ENCODE results near the gene FAM222A. TPM values are rescaled to one million over a fixed set of nuclear protein-coding genes. Genes with fewer than 3 reads are reported as not detected.

FAM222A gene
- total RNA-seq, 4 donors from 2014 or later = 0.54 to 3.7 (median 0.92) TPM

DNA sequence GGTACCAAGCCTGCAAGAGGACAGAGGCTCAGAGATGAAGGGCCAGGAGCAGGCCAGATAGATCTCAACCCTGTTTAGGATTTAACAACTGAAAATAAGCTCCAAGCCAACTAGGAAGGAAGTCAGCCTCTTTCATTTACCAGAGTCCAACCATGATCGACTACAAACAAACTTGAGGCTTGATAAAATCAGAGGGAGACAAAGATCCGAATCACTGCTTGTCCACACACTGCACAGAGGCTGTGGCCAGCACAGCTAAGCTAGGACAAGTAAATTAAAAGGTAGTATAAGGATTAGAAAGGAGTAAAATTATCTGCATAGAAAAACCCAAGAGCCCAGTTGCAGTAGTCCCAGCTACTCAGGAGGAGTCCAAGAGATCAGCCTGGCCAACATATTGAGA lies 40.3 kb downstream of the FAM222A start:
- H3K4me1 ChIP-seq = no peaks in the 10 kb centered on the region
- ATAC-seq = no peak
- H3K36me3 ChIP-seq = no peaks in the 10 kb centered on the region
- H3K27me3 ChIP-seq = peaks cover 11% of the 10 kb centered on the region
- peaks cover 0 to 28% (median 0%) of the 10 kb centered on the region in 3 donors for H3K9me3 ChIP-seq
- no peak overlapping the region for H3K4me3 ChIP-seq
- WGBS, 2 donors (ENCODE audit: low coverage in 1 of 2) = 33 to 55% methylated on average over 2 of the region's 2 CpGs
- TF ChIP-seq POLR2AphosphoS5 (IDR thresholded peaks at IDR 0.05) = no peak
- TF ChIP-seq, protein P1, sequence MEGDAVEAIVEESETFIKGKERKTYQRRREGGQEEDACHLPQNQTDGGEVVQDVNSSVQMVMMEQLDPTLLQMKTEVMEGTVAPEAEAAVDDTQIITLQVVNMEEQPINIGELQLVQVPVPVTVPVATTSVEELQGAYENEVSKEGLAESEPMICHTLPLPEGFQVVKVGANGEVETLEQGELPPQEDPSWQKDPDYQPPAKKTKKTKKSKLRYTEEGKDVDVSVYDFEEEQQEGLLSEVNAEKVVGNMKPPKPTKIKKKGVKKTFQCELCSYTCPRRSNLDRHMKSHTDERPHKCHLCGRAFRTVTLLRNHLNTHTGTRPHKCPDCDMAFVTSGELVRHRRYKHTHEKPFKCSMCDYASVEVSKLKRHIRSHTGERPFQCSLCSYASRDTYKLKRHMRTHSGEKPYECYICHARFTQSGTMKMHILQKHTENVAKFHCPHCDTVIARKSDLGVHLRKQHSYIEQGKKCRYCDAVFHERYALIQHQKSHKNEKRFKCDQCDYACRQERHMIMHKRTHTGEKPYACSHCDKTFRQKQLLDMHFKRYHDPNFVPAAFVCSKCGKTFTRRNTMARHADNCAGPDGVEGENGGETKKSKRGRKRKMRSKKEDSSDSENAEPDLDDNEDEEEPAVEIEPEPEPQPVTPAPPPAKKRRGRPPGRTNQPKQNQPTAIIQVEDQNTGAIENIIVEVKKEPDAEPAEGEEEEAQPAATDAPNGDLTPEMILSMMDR (IDR thresholded peaks at IDR 0.05) = no peak
- TF ChIP-seq EP300 (IDR thresholded peaks at IDR 0.05) = no peak
- no peak for TF ChIP-seq POLR2A (IDR thresholded peaks at IDR 0.05)
- no peak overlapping the region for H3K27ac ChIP-seq

DNA sequence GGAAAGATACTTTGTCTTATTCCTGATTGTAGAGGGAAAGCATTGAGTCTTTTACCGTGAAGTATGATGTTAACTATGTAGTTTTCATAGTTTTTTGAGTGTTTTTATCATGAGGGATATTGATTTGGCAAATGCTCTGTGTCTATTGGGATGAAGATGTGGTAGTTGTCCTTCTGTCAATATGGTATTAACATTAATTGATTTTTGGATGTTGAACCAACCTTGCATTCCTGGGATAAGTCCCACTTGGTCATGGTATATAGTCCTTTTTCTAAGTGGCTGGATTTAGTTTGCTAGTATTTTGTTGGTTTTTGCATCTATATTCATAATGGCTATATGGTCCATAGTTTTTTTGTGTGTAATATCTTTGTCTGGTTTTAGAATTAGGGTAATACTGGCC lies 42.8 kb downstream of the FAM222A start:
- 100% methylated on average over 1 of the region's 1 CpG; no CpG with 5 or more reads in 1 of the 2 donors for WGBS, 2 donors (ENCODE audit: low coverage in 1 of 2)
- Histone ChIP-seq H3K27ac (no peak overlapping the region), H3K36me3 (no peaks in the 10 kb centered on the region), H3K4me3 (no peak overlapping the region), H3K4me1 (no peaks in the 10 kb centered on the region), H3K9me3 (peaks cover 0 to 20% (median 0%) of the 10 kb centered on the region in 3 donors), H3K27me3 (peaks cover 18% of the 10 kb centered on the region)
- ATAC-seq = no peak
- TF ChIP-seq, protein P1 (IDR thresholded peaks at IDR 0.05) = no peak
- TF ChIP-seq EP300 (IDR thresholded peaks at IDR 0.05) = no peak
- TF ChIP-seq POLR2AphosphoS5 (IDR thresholded peaks at IDR 0.05) = no peak
- no peak for TF ChIP-seq POLR2A (IDR thresholded peaks at IDR 0.05)

DNA sequence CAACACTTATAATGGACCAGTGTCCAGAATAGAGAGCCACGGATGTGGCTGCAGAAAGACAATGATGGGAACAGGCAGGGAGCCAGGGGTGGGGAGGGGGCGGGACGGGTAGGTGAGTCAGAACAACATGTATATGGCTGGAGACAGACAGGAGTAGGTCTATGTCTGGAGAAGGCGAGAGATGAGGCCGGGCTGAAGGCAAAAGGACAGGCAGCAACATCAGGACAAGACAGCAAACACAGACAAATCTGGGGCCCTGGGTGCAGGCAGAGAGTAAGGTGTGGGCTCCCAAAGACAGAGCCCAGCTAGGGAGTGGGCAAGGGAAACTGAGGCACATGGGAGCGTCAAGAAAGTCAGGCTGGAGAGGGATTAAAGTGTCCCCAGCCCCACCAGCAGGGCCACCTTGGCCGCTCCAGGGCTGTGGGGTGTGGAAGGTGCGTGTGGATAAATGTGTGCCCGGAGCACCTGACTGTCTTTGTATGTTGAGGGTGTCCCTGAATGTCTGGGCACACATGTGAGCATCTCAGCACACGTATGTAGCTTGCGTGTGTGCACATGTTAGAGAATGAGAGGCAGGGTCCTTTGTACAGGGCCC lies 44.1 kb downstream of the FAM222A start:
- H3K27ac ChIP-seq = no peak overlapping the region
- H3K27me3 ChIP-seq = peaks cover 18% of the 10 kb centered on the region
- no peak for TF ChIP-seq POLR2A (IDR thresholded peaks at IDR 0.05)
- TF ChIP-seq EP300 (IDR thresholded peaks at IDR 0.05) = no peak
- TF ChIP-seq, protein P1 (IDR thresholded peaks at IDR 0.05) = no peak
- no peak for TF ChIP-seq POLR2AphosphoS5 (IDR thresholded peaks at IDR 0.05)
- no peak overlapping the region for H3K4me3 ChIP-seq
- H3K4me1 ChIP-seq = no peaks in the 10 kb centered on the region
- 78 to 94% methylated on average over 5 to 9 of the region's 11 CpGs for WGBS, 2 donors (ENCODE audit: low coverage in 1 of 2)
- peaks cover 0 to 13% (median 0%) of the 10 kb centered on the region in 3 donors for H3K9me3 ChIP-seq
- no peak for ATAC-seq
- no peaks in the 10 kb centered on the region for H3K36me3 ChIP-seq

DNA sequence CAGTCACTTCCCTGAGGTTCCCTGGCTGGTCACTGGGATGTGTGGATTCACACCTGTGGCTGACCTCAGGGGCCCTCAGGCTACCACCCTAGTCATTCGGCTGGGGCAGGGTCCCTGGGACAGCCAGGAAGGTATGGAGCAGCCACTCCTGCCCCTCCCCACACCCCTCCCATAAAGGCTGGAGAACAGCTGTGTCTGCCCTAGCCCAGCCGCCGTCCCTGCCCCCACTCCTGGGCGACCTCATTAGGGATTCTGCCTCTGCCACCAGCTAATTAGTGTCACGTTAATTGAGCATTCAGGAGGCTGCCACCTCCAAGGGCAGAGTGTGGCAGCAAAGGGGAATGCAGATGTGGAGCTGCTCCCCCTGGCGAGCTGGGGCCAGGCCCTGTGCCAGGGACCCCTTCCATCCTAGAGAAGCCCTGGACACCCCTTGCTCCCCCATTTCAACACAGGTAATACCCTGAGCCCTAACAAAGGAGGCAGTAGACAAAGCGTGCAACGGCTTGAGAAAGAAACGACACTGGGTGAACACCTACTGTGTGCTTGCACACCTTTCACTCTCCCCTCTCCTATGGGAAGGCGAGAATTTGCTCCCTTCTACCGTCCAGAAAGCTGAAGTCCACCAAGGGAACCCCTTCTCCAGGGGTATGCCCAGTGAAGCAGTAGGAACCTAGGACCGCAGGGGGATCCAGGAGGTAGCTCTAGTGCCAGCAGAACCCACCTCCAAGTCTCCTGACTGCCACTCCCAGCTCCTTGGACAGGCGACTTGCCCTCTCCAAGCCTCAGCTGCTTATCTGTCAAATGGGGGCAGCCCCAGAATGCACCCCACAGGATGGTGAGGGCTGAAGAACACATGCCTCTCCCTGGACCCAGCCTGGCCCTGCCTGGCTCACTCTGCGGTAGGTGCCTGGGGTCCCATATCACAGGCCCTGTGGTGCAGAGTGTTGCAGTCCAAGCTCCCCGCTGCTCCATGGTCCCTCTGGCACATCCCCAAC lies 45.1 kb downstream of the FAM222A start:
- peaks cover 18% of the 10 kb centered on the region for H3K27me3 ChIP-seq
- peaks cover 0 to 20% (median 0%) of the 10 kb centered on the region in 3 donors for H3K9me3 ChIP-seq
- H3K27ac ChIP-seq = no peak overlapping the region
- TF ChIP-seq, protein P1 (IDR thresholded peaks at IDR 0.05) = no peak
- TF ChIP-seq POLR2AphosphoS5 (IDR thresholded peaks at IDR 0.05) (no peak), POLR2A (IDR thresholded peaks at IDR 0.05) (no peak), EP300 (IDR thresholded peaks at IDR 0.05) (no peak)
- no peak for ATAC-seq
- no peaks in the 10 kb centered on the region for H3K36me3 ChIP-seq
- WGBS, 2 donors (ENCODE audit: low coverage in 1 of 2) = 93% methylated on average over 3 of the region's 15 CpGs; no CpG with 5 or more reads in 1 of the 2 donors
- no peaks in the 10 kb centered on the region for H3K4me1 ChIP-seq
- H3K4me3 ChIP-seq = no peak overlapping the region

All from gastroesophageal sphincter (tissue), 4 donors.